GM23338 (cell line): ENCODE measurements around the gene HPDL. TPM values are rescaled to one million over a fixed set of nuclear protein-coding genes. Genes with fewer than 3 reads are reported as not detected.
A peak's percentile ranks its signal among the peaks of the same experiment; 100 is the strongest.

ENCODE experiments used
- ATAC-seq: fragments of 200-7000 bp; cut with Tn5 transposase; 3 replicates; pipeline ENCODE4 v1.9.1; 2020
- DNase-seq: peaks from one replicate; pipeline ENCODE4 v3.0.0-alpha.2; 2015; ENCODE audit warnings: low spot score
- H2AFZ ChIP-seq: fragments of 200-600 bp; sonication (generic); 2 replicates; pipeline ENCODE4 v1.8.0; 2016; ENCODE audit warnings: antibody characterized with exemption, mild to moderate bottlenecking, moderate library complexity
- H3F3A ChIP-seq: fragments of 200-600 bp; sonication (generic); replicated peaks from 2 replicates; pipeline ENCODE4 v1.8.0; 2017; ENCODE audit warnings: antibody characterized with exemption, mixed run types, low read depth
- H3K27ac ChIP-seq: fragments of 200-600 bp; sonication (generic); 2 replicates; pipeline ENCODE4 v1.6.1; 2016; ENCODE audit warnings: low read depth
- H3K27me3 ChIP-seq: fragments of 200-600 bp; sonication (generic); 2 replicates; pipeline ENCODE4 v1.8.0; 2016; ENCODE audit warnings: mild to moderate bottlenecking, mixed run types, moderate library complexity; ENCODE audit not compliant: insufficient read depth
- H3K36me3 ChIP-seq: fragments of 200-600 bp; sonication (generic); 2 replicates; pipeline ENCODE4 v1.8.0; 2016; ENCODE audit warnings: mild to moderate bottlenecking; ENCODE audit not compliant: insufficient read depth
- H3K4me1 ChIP-seq: fragments of 200-600 bp; sonication (generic); 2 replicates; pipeline ENCODE4 v1.8.0; 2016; ENCODE audit warnings: mild to moderate bottlenecking, moderate library complexity; ENCODE audit not compliant: insufficient read depth
- H3K4me2 ChIP-seq: fragments of 200-600 bp; sonication (generic); 2 replicates; pipeline ENCODE4 v1.7.1; 2017; ENCODE audit warnings: mixed run types
- H3K4me3 ChIP-seq: fragments of 200-600 bp; sonication (generic); 2 replicates; pipeline ENCODE4 v1.6.1; 2016; ENCODE audit warnings: mixed run types
- H3K79me2 ChIP-seq: fragments of 200-600 bp; sonication (generic); replicated peaks from 2 replicates; pipeline ENCODE4 v1.8.0; 2017; ENCODE audit warnings: mild to moderate bottlenecking; ENCODE audit not compliant: insufficient read depth
- H3K9me2 ChIP-seq: fragments of 200-600 bp; sonication (generic); 2 replicates; pipeline ENCODE4 v1.8.0; 2017; ENCODE audit not compliant: insufficient read depth
- H4K20me1 ChIP-seq: fragments of 200-600 bp; sonication (generic); replicated peaks from 2 replicates; pipeline ENCODE4 v1.8.0; 2017; ENCODE audit warnings: mild to moderate bottlenecking; ENCODE audit not compliant: insufficient read depth
- H3K27ac Mint-ChIP-seq: 2 replicates; pipeline ENCODE4 v1.8.0; 2020; ENCODE audit warnings: inconsistent platforms, mild to moderate bottlenecking, moderate library complexity, mixed read lengths
- H3K27me3 Mint-ChIP-seq: 3 replicates; pipeline ENCODE4 v1.8.0; 2022; ENCODE audit warnings: low read depth, mild to moderate bottlenecking, moderate library complexity, mixed read lengths, inconsistent platforms; ENCODE audit not compliant: insufficient read depth, poor library complexity
- H3K36me3 Mint-ChIP-seq: 3 replicates; pipeline ENCODE4 v1.8.0; 2021; ENCODE audit warnings: low read depth, mild to moderate bottlenecking, inconsistent platforms, moderate library complexity, mixed read lengths
- H3K4me1 Mint-ChIP-seq: 3 replicates; pipeline ENCODE4 v1.8.0; 2020; ENCODE audit warnings: mild to moderate bottlenecking, inconsistent platforms, mixed read lengths
- H3K4me3 Mint-ChIP-seq: 3 replicates; pipeline ENCODE4 v1.8.0; 2021; ENCODE audit warnings: moderate library complexity, mild to moderate bottlenecking, inconsistent platforms, mixed read lengths
- H3K9me3 Mint-ChIP-seq: 3 replicates; pipeline ENCODE4 v1.8.0; 2020; ENCODE audit warnings: moderate library complexity, mild to moderate bottlenecking, inconsistent platforms, mixed read lengths
- EZH2 ChIP-seq: fragments of 200-600 bp; sonication (generic); IDR thresholded peaks from one replicate; pipeline ENCODE4 v1.8.0; 2017; ENCODE audit warnings: antibody characterized with exemption, mild to moderate bottlenecking, low read depth; ENCODE audit not compliant: unreplicated experiment
- EZH2phosphoT487 ChIP-seq: fragments of 200-600 bp; sonication (generic); IDR thresholded peaks from one replicate; pipeline ENCODE4 v1.8.1; 2018; ENCODE audit warnings: antibody characterized with exemption; ENCODE audit not compliant: unreplicated experiment
- NANOG ChIP-seq: IDR thresholded peaks from 2 replicates; pipeline ENCODE4 v1.6.1; 2016; ENCODE audit warnings: antibody characterized with exemption, borderline replicate concordance
- POLR2AphosphoS5 ChIP-seq: IDR thresholded peaks from 2 replicates; pipeline ENCODE4 v1.6.1; 2016; ENCODE audit warnings: antibody characterized with exemption, low read depth
- ZNF331 ChIP-seq: fragments of 250-450 bp; sonication (Bioruptor Pico); IDR thresholded peaks from 2 replicates; pipeline ENCODE4 v1.5.0; 2020; ENCODE audit warnings: low read depth, mild to moderate bottlenecking, moderate library complexity
- polyA plus RNA-seq: library from polyadenylated mRNA; unstranded; fragments of >200 nt; fragmentation: Nextera tagmentation; extraction: Ambion mirVana; gene quantifications from 2 replicates; pipeline ENCODE4 v1.2.1, GENCODE V29; 2016
- total RNA-seq: library from RNA; depleted of rRNA; stranded (reverse); fragments of >200 nt; shearing (Covaris generic); gene quantifications from 2 replicates; pipeline ENCODE4 v1.2.3, GENCODE V29; 2014
- TF ChIP-seq, protein P1 (sequence below): IDR thresholded peaks from one replicate; pipeline ENCODE4 v1.6.1; 2018; ENCODE audit warnings: antibody characterized with exemption; ENCODE audit not compliant: unreplicated experiment
- TF ChIP-seq, protein P2 (sequence below), 2 experiments: fragments of 200-600 bp in 1 of 2; sonication (generic) in 1 of 2; conservative IDR thresholded peaks; 2 replicates each; pipeline versions ENCODE4 v1.5.1 to v1.6.1; 2016 to 2017; ENCODE audit warnings: antibody characterized with exemption in 2 of 2, low read depth in 2 of 2, mild to moderate bottlenecking in 2 of 2, moderate library complexity in 1 of 2
- TF ChIP-seq, protein P3 (sequence below): IDR thresholded peaks from 2 replicates; pipeline ENCODE4 v1.6.1; 2016; ENCODE audit warnings: antibody characterized with exemption

HPDL gene
- total and polyA plus RNA-seq, 2 experiments from 2014 or later, result 36.5 to 82.1 TPM

DNA sequence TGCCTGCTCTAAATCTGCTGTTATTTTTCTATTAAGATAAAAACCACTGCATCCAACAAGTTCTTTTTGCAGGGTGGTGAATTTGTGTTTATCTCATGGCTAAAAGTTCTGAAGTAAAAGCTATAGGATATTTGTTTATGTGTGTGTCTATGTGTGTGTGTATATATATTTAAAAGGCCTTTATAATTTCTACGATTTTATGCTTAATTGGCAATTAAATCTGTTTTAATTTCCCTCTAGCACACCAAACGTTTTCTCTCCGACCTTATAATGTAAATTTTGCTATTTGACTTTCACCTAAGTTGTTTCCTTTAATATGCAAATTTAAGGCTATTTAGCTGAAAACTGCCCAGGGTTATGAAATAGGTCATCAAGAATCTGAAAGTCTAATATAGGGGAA, 19.8 kb upstream of the HPDL start:
- peak overlapping the region; percentile 81 for H3K4me2 ChIP-seq
- H3K4me3 ChIP-seq, result peak overlapping the region; percentile 12; the same call in 1 of the 2 replicates

DNA sequence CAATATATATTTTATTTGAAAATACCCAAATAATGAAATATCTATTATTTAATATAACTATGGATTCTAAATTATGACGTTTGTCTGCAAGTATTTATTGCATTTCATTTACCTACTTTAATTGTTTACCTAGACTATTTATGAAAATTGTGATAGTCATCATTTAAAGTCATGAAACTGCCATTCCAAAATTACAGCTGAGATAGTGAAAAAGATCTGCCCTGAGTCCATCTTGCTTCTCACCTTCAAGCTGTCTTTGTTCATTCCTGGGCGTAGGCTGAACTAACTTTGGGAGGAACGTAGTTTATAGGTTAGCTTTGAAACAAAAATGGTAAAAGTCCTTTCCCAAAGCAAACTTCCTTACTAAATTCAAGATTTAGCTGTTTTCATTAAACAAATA, 12.4 kb upstream of the HPDL start:
- Mint-ChIP-seq H3K36me3 (no peaks in the 10 kb centered on the region), H3K27ac (no peak overlapping the region), H3K4me1 (no peaks in the 10 kb centered on the region), H3K27me3 (peaks cover 2% of the 10 kb centered on the region), H3K9me3 (peaks cover 7% of the 10 kb centered on the region; the same call in 2 of the 3 replicates), H3K4me3 (no peak overlapping the region)
- DNase-seq (no peak), ATAC-seq (no peak)
- no peaks in the 10 kb centered on the region for H3K79me2 ChIP-seq
- no peak overlapping the region for H3K4me2 ChIP-seq
- H3F3A ChIP-seq, result no peaks in the 10 kb centered on the region
- H3K4me1 ChIP-seq, result peaks cover 5% of the 10 kb centered on the region; the same call in 1 of the 2 replicates
- H3K27ac ChIP-seq, result no peak overlapping the region
- no peaks in the 10 kb centered on the region for H3K36me3 ChIP-seq
- H3K9me2 ChIP-seq, result no peaks in the 10 kb centered on the region
- H3K27me3 ChIP-seq, result no peaks in the 10 kb centered on the region
- no peaks in the 10 kb centered on the region for H4K20me1 ChIP-seq
- H3K4me3 ChIP-seq, result no peak overlapping the region
- no peak overlapping the region for H2AFZ ChIP-seq
- TF ChIP-seq, protein P1, sequence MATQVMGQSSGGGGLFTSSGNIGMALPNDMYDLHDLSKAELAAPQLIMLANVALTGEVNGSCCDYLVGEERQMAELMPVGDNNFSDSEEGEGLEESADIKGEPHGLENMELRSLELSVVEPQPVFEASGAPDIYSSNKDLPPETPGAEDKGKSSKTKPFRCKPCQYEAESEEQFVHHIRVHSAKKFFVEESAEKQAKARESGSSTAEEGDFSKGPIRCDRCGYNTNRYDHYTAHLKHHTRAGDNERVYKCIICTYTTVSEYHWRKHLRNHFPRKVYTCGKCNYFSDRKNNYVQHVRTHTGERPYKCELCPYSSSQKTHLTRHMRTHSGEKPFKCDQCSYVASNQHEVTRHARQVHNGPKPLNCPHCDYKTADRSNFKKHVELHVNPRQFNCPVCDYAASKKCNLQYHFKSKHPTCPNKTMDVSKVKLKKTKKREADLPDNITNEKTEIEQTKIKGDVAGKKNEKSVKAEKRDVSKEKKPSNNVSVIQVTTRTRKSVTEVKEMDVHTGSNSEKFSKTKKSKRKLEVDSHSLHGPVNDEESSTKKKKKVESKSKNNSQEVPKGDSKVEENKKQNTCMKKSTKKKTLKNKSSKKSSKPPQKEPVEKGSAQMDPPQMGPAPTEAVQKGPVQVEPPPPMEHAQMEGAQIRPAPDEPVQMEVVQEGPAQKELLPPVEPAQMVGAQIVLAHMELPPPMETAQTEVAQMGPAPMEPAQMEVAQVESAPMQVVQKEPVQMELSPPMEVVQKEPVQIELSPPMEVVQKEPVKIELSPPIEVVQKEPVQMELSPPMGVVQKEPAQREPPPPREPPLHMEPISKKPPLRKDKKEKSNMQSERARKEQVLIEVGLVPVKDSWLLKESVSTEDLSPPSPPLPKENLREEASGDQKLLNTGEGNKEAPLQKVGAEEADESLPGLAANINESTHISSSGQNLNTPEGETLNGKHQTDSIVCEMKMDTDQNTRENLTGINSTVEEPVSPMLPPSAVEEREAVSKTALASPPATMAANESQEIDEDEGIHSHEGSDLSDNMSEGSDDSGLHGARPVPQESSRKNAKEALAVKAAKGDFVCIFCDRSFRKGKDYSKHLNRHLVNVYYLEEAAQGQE, result no peak
- TF ChIP-seq, protein P2, sequence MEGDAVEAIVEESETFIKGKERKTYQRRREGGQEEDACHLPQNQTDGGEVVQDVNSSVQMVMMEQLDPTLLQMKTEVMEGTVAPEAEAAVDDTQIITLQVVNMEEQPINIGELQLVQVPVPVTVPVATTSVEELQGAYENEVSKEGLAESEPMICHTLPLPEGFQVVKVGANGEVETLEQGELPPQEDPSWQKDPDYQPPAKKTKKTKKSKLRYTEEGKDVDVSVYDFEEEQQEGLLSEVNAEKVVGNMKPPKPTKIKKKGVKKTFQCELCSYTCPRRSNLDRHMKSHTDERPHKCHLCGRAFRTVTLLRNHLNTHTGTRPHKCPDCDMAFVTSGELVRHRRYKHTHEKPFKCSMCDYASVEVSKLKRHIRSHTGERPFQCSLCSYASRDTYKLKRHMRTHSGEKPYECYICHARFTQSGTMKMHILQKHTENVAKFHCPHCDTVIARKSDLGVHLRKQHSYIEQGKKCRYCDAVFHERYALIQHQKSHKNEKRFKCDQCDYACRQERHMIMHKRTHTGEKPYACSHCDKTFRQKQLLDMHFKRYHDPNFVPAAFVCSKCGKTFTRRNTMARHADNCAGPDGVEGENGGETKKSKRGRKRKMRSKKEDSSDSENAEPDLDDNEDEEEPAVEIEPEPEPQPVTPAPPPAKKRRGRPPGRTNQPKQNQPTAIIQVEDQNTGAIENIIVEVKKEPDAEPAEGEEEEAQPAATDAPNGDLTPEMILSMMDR (conservative IDR thresholded peaks at IDR 0.05; ENCODE audit: low read depth in 2 of 2), result no peak
- TF ChIP-seq EZH2phosphoT487 (no peak), EZH2 (no peak), ZNF331 (no peak), POLR2AphosphoS5 (no peak)
- TF ChIP-seq, protein P3, sequence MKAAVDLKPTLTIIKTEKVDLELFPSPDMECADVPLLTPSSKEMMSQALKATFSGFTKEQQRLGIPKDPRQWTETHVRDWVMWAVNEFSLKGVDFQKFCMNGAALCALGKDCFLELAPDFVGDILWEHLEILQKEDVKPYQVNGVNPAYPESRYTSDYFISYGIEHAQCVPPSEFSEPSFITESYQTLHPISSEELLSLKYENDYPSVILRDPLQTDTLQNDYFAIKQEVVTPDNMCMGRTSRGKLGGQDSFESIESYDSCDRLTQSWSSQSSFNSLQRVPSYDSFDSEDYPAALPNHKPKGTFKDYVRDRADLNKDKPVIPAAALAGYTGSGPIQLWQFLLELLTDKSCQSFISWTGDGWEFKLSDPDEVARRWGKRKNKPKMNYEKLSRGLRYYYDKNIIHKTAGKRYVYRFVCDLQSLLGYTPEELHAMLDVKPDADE, result no peak

More for the DNA sequence above, 19.8 kb upstream of the HPDL start:
- H3K9me3 Mint-ChIP-seq, result peaks cover 7% of the 10 kb centered on the region; the same call in 2 of the 3 replicates
- peaks cover 37% of the 10 kb centered on the region for H3K4me1 ChIP-seq
- H3K27ac ChIP-seq, result no peak overlapping the region
- no peaks in the 10 kb centered on the region for H3K79me2 ChIP-seq
- DNase-seq (no peak), ATAC-seq (no peak)
- H3K36me3 Mint-ChIP-seq, result no peaks in the 10 kb centered on the region
- no peaks in the 10 kb centered on the region for H3K27me3 ChIP-seq
- H3K9me2 ChIP-seq, result no peaks in the 10 kb centered on the region; the same call in 1 of the 2 replicates
- peak overlapping the region; percentile 48; the same call in 1 of the 2 replicates for H3K27ac Mint-ChIP-seq
- H3F3A ChIP-seq, result no peaks in the 10 kb centered on the region
- no peaks in the 10 kb centered on the region for H3K36me3 ChIP-seq
- peaks cover 24% of the 10 kb centered on the region for H3K27me3 Mint-ChIP-seq
- H3K4me3 Mint-ChIP-seq, result peak overlapping the region; percentile 34; the same call in 2 of the 3 replicates
- no peaks in the 10 kb centered on the region for H4K20me1 ChIP-seq
- H2AFZ ChIP-seq, result no peak overlapping the region
- TF ChIP-seq NANOG, result 0 out of 2 replicates have a peak, but pooled peaks have one; percentile 48
- TF ChIP-seq, protein P3, result no peak
- H3K4me1 Mint-ChIP-seq, result peaks cover 39% of the 10 kb centered on the region
